ENCODE results near the gene TUBB8B. TPM values are rescaled to one million over a fixed set of nuclear protein-coding genes. Genes with fewer than 3 reads are reported as not detected.

TUBB8B gene
- total RNA-seq, 1 donor from 2014 or later: not detected

Other genes starting within 250 kb of the TUBB8B start
- 9.7 TPM for gene USP14, start 108.9 kb upstream of the TUBB8B start, total RNA-seq
- 12.0 TPM for gene THOC1, start 218.4 kb upstream of the TUBB8B start, total RNA-seq

All from ascending aorta (tissue), 1 donor.